HEK293 (cell line): ENCODE data around the gene MED13L.
A peak's percentile ranks its signal among the peaks of the same experiment; 100 is the strongest.

Experiments used
- CTCF ChIA-PET: fragments of 350-600 bp; formaldehyde crosslinking; extraction: SDS; loops from one replicate; lab custom pipeline; 2021; ENCODE audit warnings: antibody characterized with exemption; lab: Yijun Ruan, JAX
- POLR2A ChIA-PET: fragments of 300-600 bp; formaldehyde crosslinking; extraction: SDS; loops from one replicate; lab custom pipeline; 2020; ENCODE audit warnings: antibody characterized with exemption, inconsistent platforms; lab: Yijun Ruan, JAX
- H3K27ac ChIP-seq: fragments of 200-500 bp; sonication (Bioruptor generic); 2 replicates; pipeline ENCODE4 v1.5.1; 2014; ENCODE audit warnings: low read depth, low read length, control low read depth, inconsistent platforms; ENCODE audit errors: extremely low read depth
- H3K36me3 ChIP-seq, 2 experiments: fragments of 200-500 bp in 1 of 2; sonication (Bioruptor generic) in 1 of 2; 1 replicate in 1 of 2; 2 replicates in 1 of 2; pipeline ENCODE4 v1.5.1; 2014 to 2017; ENCODE audit warnings: inconsistent platforms in 2 of 2, low read length in 2 of 2; ENCODE audit not compliant: control insufficient read depth in 2 of 2, insufficient read depth in 1 of 2
- H3K4me1 ChIP-seq: fragments of 200-500 bp; sonication (Bioruptor generic); 2 replicates; pipeline ENCODE4 v1.5.1; 2014; ENCODE audit warnings: mild to moderate bottlenecking, low read length, inconsistent platforms; ENCODE audit not compliant: control insufficient read depth, insufficient read depth
- H3K4me3 ChIP-seq: 2 replicates; pipeline ENCODE4 v1.5.1; 2011; ENCODE audit warnings: low read depth, mild to moderate bottlenecking, control low read depth, low read length, moderate library complexity
- H3K9me3 ChIP-seq: fragments of 200-500 bp; sonication (Bioruptor generic); 2 replicates; pipeline ENCODE4 v1.5.1; 2014; ENCODE audit warnings: low read depth, low read length, inconsistent platforms; ENCODE audit not compliant: control insufficient read depth, insufficient read depth
- KLF16 ChIP-seq: fragments of 450-650 bp; formaldehyde crosslinking; IDR thresholded peaks from 2 replicates; pipeline ENCODE4 v1.5.1; 2017; ENCODE audit warnings: missing biosample characterization, missing genetic modification characterization
- TRIM28 ChIP-seq: IDR thresholded peaks from 2 replicates; pipeline ENCODE4 v1.6.1; 2011; ENCODE audit warnings: low read length, control low read depth, borderline replicate concordance
- WT1 ChIP-seq: fragments of 450-650 bp; formaldehyde crosslinking; IDR thresholded peaks from 2 replicates; pipeline ENCODE4 v1.5.1; 2016; ENCODE audit warnings: missing biosample characterization, missing genetic modification characterization
- ZBTB1 ChIP-seq: fragments of 450-650 bp; formaldehyde crosslinking; IDR thresholded peaks from 2 replicates; pipeline ENCODE4 v1.5.1; 2016; ENCODE audit warnings: missing biosample characterization, missing genetic modification characterization
- ZBTB17 ChIP-seq: fragments of 450-650 bp; formaldehyde crosslinking; IDR thresholded peaks from 2 replicates; pipeline ENCODE4 v1.5.1; 2016; ENCODE audit warnings: missing biosample characterization, missing genetic modification characterization
- ZBTB20 ChIP-seq: fragments of 450-650 bp; formaldehyde crosslinking; IDR thresholded peaks from 2 replicates; pipeline ENCODE4 v1.5.1; 2016; ENCODE audit warnings: missing biosample characterization, missing genetic modification characterization
- ZBTB21 ChIP-seq: fragments of 450-650 bp; formaldehyde crosslinking; IDR thresholded peaks from 2 replicates; pipeline ENCODE4 v1.5.1; 2017; ENCODE audit warnings: missing biosample characterization, missing genetic modification characterization
- ZBTB7A ChIP-seq: fragments of 450-650 bp; formaldehyde crosslinking; IDR thresholded peaks from 2 replicates; pipeline ENCODE4 v1.5.1; 2016; ENCODE audit warnings: low read depth, missing biosample characterization, missing genetic modification characterization
- ZNF133 ChIP-seq: fragments of 450-650 bp; formaldehyde crosslinking; IDR thresholded peaks from 2 replicates; pipeline ENCODE4 v1.5.1; 2016; ENCODE audit warnings: missing biosample characterization, missing genetic modification characterization
- ZNF214 ChIP-seq: fragments of 450-650 bp; formaldehyde crosslinking; IDR thresholded peaks from 2 replicates; pipeline ENCODE4 v1.5.1; 2017; ENCODE audit warnings: missing biosample characterization, mild to moderate bottlenecking, missing genetic modification characterization, borderline replicate concordance
- ZNF24 ChIP-seq: fragments of 450-650 bp; formaldehyde crosslinking; IDR thresholded peaks from 2 replicates; pipeline ENCODE4 v1.5.1; 2016; ENCODE audit warnings: missing biosample characterization, missing genetic modification characterization
- ZNF248 ChIP-seq: fragments of 450-650 bp; formaldehyde crosslinking; IDR thresholded peaks from 2 replicates; pipeline ENCODE4 v1.5.1; 2017; ENCODE audit warnings: missing biosample characterization, missing genetic modification characterization
- ZNF433 ChIP-seq: fragments of 450-650 bp; formaldehyde crosslinking; IDR thresholded peaks from 2 replicates; pipeline ENCODE4 v1.5.1; 2016; ENCODE audit warnings: missing biosample characterization, missing genetic modification characterization, low read depth
- ZNF501 ChIP-seq: fragments of 450-650 bp; formaldehyde crosslinking; IDR thresholded peaks from 2 replicates; pipeline ENCODE4 v1.5.1; 2016; ENCODE audit warnings: missing biosample characterization, missing genetic modification characterization
- ZNF529 ChIP-seq: fragments of 450-650 bp; formaldehyde crosslinking; IDR thresholded peaks from 2 replicates; pipeline ENCODE4 v1.5.1; 2017; ENCODE audit warnings: missing genetic modification characterization, missing biosample characterization; ENCODE audit not compliant: insufficient replicate concordance
- ZNF600 ChIP-seq: fragments of 450-650 bp; formaldehyde crosslinking; IDR thresholded peaks from 2 replicates; pipeline ENCODE4 v1.5.1; 2016; ENCODE audit warnings: missing biosample characterization, missing genetic modification characterization
- ZNF707 ChIP-seq: fragments of 450-650 bp; formaldehyde crosslinking; IDR thresholded peaks from 2 replicates; pipeline ENCODE4 v1.5.1; 2016; ENCODE audit warnings: missing biosample characterization, missing genetic modification characterization
- ZNF76 ChIP-seq: fragments of 450-650 bp; formaldehyde crosslinking; IDR thresholded peaks from 2 replicates; pipeline ENCODE4; 2016; ENCODE audit warnings: low read depth, missing biosample characterization, missing genetic modification characterization, borderline replicate concordance
- ZNF777 ChIP-seq: fragments of 450-650 bp; formaldehyde crosslinking; IDR thresholded peaks from 2 replicates; pipeline ENCODE4 v1.5.1; 2017; ENCODE audit warnings: missing biosample characterization, missing genetic modification characterization, borderline replicate concordance
- TF ChIP-seq, protein P1 (sequence below): fragments of 450-650 bp; formaldehyde crosslinking; IDR thresholded peaks from 2 replicates; pipeline ENCODE4 v1.5.1; 2017; ENCODE audit warnings: missing biosample characterization, missing genetic modification characterization
- TF ChIP-seq, protein P2 (sequence below): fragments of 450-650 bp; formaldehyde crosslinking; IDR thresholded peaks from 2 replicates; pipeline ENCODE4 v1.5.1; 2016; ENCODE audit warnings: missing biosample characterization, missing genetic modification characterization
- TF ChIP-seq, protein P3 (sequence below): fragments of 450-650 bp; formaldehyde crosslinking; optimal IDR thresholded peaks from 2 replicates; pipeline ENCODE3; 2016; ENCODE audit warnings: missing biosample characterization, mild to moderate bottlenecking, missing genetic modification characterization
- TF ChIP-seq, protein P4 (sequence below): fragments of 450-650 bp; formaldehyde crosslinking; IDR thresholded peaks from 2 replicates; pipeline ENCODE4 v1.5.1; 2016; ENCODE audit warnings: missing biosample characterization, missing genetic modification characterization
- TF ChIP-seq, protein P5 (sequence below): fragments of 450-650 bp; formaldehyde crosslinking; IDR thresholded peaks from 2 replicates; pipeline ENCODE4 v1.5.1; 2016; ENCODE audit warnings: missing biosample characterization, missing genetic modification characterization
- TF ChIP-seq, protein P6 (sequence below): fragments of 450-650 bp; formaldehyde crosslinking; IDR thresholded peaks from 2 replicates; pipeline ENCODE4 v1.5.1; 2016; ENCODE audit warnings: missing biosample characterization, missing genetic modification characterization

The MED13L gene

DNA sequence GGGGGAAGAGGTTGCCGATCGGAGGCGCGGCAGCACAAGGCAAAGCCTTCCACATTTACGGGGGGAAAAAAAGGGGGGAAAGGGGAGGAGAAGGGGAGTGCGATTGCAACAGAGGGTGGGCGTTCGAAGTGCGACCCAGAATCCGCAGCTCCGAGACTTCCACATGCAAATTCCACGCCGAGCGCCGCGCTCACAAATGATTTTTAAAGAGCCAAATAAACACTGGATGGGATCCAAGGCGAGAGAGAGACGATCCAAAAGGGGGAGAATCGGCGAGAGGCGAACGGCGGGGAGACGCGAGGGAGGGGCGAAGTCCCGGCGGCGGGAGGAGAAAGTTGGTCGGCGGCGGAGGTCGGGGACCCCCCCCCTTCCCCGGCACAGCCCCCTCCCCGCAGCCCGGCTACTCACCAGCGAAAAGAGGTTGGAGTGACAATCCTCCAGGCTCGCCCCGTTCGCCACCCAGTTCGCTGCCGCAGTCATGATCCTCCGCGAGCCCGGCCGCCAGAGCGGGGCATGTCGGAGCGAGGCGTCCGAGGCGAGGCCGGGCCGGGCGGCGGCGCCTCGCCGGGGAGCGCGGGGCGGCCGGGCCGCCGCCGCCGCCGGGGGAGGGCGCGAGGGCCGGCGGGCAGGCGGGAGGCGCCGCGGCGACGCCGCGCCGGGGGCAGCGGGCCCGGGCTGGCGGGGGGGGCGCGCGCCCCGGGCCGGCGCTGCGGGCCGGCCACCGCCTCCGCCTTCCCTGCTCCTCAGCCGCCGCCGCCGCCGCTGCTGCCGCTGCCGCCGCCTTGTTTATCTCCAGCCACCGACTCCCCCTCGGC lies 634 bp downstream of the MED13L start (continued):
- TF ChIP-seq, protein P1, sequence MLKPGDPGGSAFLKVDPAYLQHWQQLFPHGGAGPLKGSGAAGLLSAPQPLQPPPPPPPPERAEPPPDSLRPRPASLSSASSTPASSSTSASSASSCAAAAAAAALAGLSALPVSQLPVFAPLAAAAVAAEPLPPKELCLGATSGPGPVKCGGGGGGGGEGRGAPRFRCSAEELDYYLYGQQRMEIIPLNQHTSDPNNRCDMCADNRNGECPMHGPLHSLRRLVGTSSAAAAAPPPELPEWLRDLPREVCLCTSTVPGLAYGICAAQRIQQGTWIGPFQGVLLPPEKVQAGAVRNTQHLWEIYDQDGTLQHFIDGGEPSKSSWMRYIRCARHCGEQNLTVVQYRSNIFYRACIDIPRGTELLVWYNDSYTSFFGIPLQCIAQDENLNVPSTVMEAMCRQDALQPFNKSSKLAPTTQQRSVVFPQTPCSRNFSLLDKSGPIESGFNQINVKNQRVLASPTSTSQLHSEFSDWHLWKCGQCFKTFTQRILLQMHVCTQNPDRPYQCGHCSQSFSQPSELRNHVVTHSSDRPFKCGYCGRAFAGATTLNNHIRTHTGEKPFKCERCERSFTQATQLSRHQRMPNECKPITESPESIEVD (tag by site-specific recombination) = no peak
- TF ChIP-seq WT1 (tag by site-specific recombination) = peak; percentile 65; the same call in 1 of the 2 replicates
- TF ChIP-seq, protein P2, sequence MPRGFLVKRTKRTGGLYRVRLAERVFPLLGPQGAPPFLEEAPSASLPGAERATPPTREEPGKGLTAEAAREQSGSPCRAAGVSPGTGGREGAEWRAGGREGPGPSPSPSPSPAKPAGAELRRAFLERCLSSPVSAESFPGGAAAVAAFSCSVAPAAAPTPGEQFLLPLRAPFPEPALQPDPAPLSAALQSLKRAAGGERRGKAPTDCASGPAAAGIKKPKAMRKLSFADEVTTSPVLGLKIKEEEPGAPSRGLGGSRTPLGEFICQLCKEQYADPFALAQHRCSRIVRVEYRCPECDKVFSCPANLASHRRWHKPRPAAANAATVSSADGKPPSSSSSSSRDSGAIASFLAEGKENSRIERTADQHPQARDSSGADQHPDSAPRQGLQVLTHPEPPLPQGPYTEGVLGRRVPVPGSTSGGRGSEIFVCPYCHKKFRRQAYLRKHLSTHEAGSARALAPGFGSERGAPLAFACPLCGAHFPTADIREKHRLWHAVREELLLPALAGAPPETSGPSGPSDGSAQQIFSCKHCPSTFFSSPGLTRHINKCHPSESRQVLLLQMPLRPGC (tag by site-specific recombination) = 0 out of 2 replicates have a peak, but pooled peaks have one; percentile 30
- no peak for TF ChIP-seq KLF16 (tag by site-specific recombination)
- peak; percentile 16; the same call in 1 of the 2 replicates for TF ChIP-seq ZNF501
- TF ChIP-seq, protein P3, sequence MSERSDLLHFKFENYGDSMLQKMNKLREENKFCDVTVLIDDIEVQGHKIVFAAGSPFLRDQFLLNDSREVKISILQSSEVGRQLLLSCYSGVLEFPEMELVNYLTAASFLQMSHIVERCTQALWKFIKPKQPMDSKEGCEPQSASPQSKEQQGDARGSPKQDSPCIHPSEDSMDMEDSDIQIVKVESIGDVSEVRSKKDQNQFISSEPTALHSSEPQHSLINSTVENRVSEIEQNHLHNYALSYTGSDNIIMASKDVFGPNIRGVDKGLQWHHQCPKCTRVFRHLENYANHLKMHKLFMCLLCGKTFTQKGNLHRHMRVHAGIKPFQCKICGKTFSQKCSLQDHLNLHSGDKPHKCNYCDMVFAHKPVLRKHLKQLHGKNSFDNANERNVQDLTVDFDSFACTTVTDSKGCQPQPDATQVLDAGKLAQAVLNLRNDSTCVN (tag by site-specific recombination) = peak; percentile 60
- peak; percentile 61 for TF ChIP-seq ZNF76 (tag by site-specific recombination)
- TF ChIP-seq ZNF777 (tag by site-specific recombination) = no peak
- TF ChIP-seq, protein P4, sequence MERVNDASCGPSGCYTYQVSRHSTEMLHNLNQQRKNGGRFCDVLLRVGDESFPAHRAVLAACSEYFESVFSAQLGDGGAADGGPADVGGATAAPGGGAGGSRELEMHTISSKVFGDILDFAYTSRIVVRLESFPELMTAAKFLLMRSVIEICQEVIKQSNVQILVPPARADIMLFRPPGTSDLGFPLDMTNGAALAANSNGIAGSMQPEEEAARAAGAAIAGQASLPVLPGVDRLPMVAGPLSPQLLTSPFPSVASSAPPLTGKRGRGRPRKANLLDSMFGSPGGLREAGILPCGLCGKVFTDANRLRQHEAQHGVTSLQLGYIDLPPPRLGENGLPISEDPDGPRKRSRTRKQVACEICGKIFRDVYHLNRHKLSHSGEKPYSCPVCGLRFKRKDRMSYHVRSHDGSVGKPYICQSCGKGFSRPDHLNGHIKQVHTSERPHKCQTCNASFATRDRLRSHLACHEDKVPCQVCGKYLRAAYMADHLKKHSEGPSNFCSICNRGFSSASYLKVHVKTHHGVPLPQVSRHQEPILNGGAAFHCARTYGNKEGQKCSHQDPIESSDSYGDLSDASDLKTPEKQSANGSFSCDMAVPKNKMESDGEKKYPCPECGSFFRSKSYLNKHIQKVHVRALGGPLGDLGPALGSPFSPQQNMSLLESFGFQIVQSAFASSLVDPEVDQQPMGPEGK (tag by site-specific recombination) = peak; percentile 90
- peak; percentile 87; the same call in 1 of the 2 replicates for TF ChIP-seq ZNF600 (tag by site-specific recombination)
- no peak for TF ChIP-seq ZNF529 (tag by site-specific recombination)
- 0 out of 2 replicates have a peak, but pooled peaks have one; percentile 11 for TF ChIP-seq ZNF133 (tag by site-specific recombination)
- no peak for TF ChIP-seq ZNF433
- TF ChIP-seq ZNF707 (tag by site-specific recombination) = no peak
- TF ChIP-seq, all 188 proteins: peak for 23

DNA sequence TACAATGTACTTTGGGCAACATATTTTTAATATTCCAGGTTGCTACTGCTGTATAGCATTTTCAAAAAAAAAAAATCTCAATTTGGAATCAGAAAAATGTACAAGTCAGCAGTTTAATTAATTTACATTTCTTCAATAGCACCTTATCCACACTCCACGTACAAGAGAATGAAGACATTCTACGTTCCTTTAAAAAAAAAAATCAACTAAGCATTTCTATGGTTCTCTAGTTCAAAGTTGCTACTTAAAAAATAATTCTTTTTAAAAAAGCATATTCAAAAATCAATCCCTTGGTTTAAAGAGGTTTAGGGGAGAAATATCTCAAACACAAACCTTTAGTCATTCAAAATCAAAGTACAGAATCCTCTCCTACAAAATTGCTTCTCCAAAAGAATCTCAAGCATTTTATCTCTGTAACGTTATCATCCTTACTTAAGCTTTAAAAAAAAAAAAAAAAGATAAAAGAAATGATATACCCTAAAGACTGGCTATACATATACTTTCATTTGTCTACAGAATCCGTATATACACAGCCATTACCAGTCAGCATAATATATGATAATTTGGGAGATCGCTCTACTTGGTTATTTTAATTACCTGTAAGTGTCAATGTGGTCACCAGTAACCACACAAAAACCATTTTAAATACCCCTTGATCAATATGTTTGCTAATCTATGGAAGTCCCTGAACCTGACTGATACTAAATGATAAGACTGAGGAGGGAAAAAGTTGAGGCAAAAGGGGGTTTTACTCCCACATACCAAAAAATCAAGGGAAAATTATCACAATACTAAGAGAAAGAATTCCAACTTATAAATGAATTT lies 2.7 kb downstream of the MED13L start:
- no peak overlapping the region for H3K27ac ChIP-seq
- POLR2A ChIA-PET = no interaction called here
- H3K36me3 ChIP-seq = no peaks in the 10 kb centered on the region
- peaks cover 10% of the 10 kb centered on the region; the same call in 1 of the 2 replicates for H3K4me1 ChIP-seq
- peak overlapping the region; percentile 65 for H3K4me3 ChIP-seq
- CTCF ChIA-PET = interaction anchor here (0.7 kb wide), 1 partner anchor 165 kb away, joined by 3 read pairs; no protein-coding TSS in a partner anchor
- H3K9me3 ChIP-seq = no peaks in the 10 kb centered on the region
- TF ChIP-seq ZBTB20 (tag by site-specific recombination) (no peak), ZBTB17 (tag by site-specific recombination) (no peak), TRIM28 (no peak), ZBTB21 (tag by site-specific recombination) (no peak), ZNF248 (no peak), ZNF777 (tag by site-specific recombination) (no peak), ZBTB1 (tag by site-specific recombination) (no peak), WT1 (tag by site-specific recombination) (no peak), ZNF24 (tag by site-specific recombination) (no peak), ZBTB7A (tag by site-specific recombination) (no peak), ZNF214 (tag by site-specific recombination) (no peak)
- TF ChIP-seq, protein P5, sequence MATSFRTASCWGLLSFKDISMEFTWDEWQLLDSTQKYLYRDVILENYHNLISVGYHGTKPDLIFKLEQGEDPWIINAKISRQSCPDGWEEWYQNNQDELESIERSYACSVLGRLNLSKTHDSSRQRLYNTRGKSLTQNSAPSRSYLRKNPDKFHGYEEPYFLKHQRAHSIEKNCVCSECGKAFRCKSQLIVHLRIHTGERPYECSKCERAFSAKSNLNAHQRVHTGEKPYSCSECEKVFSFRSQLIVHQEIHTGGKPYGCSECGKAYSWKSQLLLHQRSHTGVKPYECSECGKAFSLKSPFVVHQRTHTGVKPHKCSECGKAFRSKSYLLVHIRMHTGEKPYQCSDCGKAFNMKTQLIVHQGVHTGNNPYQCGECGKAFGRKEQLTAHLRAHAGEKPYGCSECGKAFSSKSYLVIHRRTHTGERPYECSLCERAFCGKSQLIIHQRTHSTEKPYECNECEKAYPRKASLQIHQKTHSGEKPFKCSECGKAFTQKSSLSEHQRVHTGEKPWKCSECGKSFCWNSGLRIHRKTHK = no peak
- TF ChIP-seq, protein P6, sequence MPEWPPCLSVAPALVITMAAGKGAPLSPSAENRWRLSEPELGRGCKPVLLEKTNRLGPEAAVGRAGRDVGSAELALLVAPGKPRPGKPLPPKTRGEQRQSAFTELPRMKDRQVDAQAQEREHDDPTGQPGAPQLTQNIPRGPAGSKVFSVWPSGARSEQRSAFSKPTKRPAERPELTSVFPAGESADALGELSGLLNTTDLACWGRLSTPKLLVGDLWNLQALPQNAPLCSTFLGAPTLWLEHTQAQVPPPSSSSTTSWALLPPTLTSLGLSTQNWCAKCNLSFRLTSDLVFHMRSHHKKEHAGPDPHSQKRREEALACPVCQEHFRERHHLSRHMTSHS (tag by site-specific recombination) = no peak
